Loucy (cell line): Measurements from ENCODE around the gene EPHB1.

ENCODE experiments used
- CTCF ChIP-seq: fragments of 200-600 bp; sonication (generic); conservative IDR thresholded peaks from 2 replicates; pipeline ENCODE4 v1.5.1; 2014; ENCODE audit warnings: mild to moderate bottlenecking, antibody characterized with exemption, low read length
- EZH2phosphoT487 ChIP-seq: fragments of 200-600 bp; IDR thresholded peaks from 2 replicates; pipeline ENCODE4 v1.6.1; 2018; ENCODE audit warnings: antibody characterized with exemption, mild to moderate bottlenecking, moderate library complexity, borderline replicate concordance

GRCh38 chr3:135056733-135057310, 261.8 kb downstream of the EPHB1 start:
- TF ChIP-seq CTCF (no peak), EZH2phosphoT487 (no peak)
